ENCODE results near the gene KAT2A.

Gene KAT2A

GRCh38 chr17:42135664-42136653, 14.8 kb upstream of the KAT2A start:
- peak; percentile 92 for DNase-seq (ENCODE audit: low spot score)

- DNase-seq (ENCODE audit: low spot score): no peak
Measured at GRCh38 chr17:42135151-42135550, 14.0 kb upstream of the KAT2A start.

GRCh38 chr17:42133461-42134041, 12.4 kb upstream of the KAT2A start:
- DNase-seq (ENCODE audit: low spot score): no peak

DNA sequence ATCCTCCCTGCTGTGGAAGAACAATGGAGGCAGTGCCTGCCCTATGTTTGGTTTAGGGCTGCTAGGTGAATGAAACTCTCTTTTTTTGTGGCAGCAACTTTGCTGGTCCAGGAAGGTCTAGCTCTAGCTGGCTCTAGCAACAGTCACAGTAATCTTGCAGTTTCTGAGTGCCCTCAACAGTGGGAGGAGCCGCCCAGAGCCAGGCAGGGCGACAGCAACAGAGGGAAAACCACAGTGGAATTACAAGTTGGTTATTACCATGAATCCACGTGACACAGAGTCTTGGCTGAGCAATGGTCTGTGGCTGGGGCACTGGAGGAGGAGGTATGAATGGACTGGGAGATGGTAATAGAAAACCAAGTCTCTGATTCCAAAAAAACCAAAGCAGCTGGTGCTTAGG, 11.8 kb upstream of the KAT2A start:
- DNase-seq (ENCODE audit: low spot score): no peak

DNA sequence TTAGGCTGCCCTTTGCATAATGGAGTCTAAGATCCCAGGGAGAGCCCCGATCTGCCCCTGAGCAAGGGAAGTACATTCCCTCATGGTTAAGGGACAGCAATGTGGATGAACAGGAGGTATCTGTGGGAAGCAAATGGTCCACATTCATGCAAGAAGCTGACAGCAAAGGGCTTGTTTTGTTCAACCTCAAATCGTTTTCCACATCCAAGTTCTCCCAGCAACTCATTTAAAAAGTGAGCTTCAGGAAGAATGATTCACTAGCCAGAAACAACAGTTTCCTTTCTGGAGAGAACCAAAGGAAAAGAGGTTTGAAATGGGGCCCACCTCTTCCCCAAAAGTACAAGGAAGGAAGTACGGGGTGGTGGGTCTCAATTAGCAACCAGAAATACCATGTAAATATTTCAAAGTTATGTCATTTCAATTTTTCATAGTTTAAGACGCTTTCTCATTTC, 10.8 kb upstream of the KAT2A start:
- peak; percentile 78 for DNase-seq (ENCODE audit: low spot score)

DNA sequence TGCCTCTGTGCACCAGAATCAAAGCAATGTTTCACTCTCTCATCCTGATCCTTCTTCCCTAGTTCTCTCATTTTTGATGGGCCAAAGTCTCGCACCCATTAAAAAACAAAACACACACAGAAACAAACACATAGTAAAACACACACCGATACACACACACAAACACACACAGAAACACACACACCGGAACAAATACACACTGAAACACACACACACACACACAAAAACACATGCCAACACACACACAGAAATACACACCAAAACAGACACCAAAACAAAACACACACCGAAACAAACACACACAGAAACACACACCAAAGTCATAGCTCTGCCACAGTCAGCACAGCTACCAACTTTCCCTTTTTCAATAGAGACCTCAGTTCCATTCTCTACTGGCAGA, 10.1 kb upstream of the KAT2A start:
- DNase-seq (ENCODE audit: low spot score): no peak

GRCh38 chr17:42130310-42130936, 9.3 kb upstream of the KAT2A start:
- no peak for DNase-seq (ENCODE audit: low spot score)

GRCh38 chr17:42129109-42129837, 8.1 kb upstream of the KAT2A start:
- DNase-seq (ENCODE audit: low spot score): no peak

DNA sequence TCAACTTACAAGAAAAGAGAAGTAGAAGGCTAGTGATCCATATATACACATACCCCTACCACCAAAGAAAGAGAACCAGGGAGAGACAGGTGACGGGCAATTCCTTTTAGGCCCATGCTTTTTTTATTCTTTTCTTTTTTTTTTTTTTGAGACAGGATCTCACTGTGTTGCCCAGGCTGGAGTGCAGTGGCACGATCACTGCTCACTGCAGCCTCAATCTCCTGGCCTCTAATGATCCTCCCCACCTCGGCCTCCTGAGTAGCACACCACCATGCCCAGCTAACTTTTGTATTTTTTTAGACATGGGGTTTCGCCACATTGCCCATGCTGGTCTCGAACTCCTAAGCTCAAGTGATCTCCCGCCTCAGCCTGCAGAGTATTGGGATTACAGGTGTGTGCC, 6.2 kb upstream of the KAT2A start:
- no peak for DNase-seq (ENCODE audit: low spot score)

DNA sequence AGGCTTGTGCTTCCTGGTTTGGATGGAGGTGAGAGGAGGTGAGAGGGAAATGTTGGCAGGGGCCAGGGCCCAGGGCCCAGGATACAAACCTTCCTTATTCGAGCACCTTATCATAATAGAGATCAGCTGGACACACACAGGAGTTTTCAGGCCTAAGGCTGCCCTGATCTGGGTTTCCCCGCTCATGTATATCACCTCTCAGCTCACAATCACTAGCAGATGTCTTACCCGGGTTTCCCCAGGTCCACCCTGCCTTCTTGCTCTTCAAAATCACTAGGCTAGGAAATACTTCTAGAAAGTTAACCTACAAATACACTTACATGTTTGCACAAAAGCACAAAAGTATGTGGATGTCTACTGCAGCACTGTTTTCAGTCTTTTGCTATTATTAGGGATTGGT, 5.7 kb upstream of the KAT2A start:
- no peak for DNase-seq (ENCODE audit: low spot score)

DNA sequence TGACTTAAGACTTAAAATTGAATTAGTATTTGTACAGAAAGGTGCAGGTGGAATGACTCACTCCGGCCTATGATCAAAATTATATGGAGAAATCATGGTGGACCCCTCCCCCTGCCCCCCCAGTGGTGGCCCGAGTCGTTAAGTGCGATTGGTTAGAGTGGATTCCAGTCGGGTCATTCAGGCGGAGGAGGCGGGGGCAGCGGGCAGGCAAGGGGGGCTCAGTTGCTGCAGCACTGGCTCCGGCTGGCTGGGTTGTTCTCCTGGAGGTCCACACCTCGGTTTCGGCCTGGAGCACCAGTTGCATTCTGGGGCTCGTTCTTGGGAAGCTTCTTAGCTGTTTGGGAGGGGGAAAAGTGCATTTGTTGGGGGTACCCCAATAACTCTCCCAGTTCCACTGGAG, 4.4 kb upstream of the KAT2A start:
- DNase-seq (ENCODE audit: low spot score): no peak

GRCh38 chr17:42124256-42124655, 3.1 kb upstream of the KAT2A start:
- no peak for DNase-seq (ENCODE audit: low spot score)

- no peak for DNase-seq (ENCODE audit: low spot score)
Measured at GRCh38 chr17:42122371-42123303, 1.5 kb upstream of the KAT2A start, which contains the start of gene HSPB9. Gene HSPB9 (plus strand): TSS chr17:42122804. CDS start chr17:42122851, 47 bp downstream.

- no peak for DNase-seq (ENCODE audit: low spot score)
Measured at GRCh38 chr17:42120161-42120769, 902 bp downstream of the KAT2A start.

DNA sequence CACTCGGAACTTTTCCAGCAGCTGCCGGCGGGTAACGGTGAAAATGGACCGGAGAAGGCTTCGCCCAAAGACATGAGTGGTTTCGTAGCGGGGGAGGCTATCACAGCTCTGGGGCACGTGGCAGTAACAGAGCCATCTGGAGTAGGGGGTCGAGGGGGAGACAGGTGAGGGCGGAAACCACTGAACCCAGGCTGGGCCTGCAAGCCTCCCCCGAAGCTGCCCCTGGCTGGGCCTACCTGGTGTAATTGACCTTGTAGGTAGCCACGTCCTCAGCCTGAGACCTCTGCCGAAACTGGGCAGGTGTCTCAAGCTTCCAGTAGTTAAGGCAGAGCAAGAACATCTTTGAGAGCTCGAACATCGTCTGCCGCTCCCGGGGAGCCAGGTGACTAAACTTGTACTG, 1.9 kb downstream of the KAT2A start:
- no peak for DNase-seq (ENCODE audit: low spot score)

DNA sequence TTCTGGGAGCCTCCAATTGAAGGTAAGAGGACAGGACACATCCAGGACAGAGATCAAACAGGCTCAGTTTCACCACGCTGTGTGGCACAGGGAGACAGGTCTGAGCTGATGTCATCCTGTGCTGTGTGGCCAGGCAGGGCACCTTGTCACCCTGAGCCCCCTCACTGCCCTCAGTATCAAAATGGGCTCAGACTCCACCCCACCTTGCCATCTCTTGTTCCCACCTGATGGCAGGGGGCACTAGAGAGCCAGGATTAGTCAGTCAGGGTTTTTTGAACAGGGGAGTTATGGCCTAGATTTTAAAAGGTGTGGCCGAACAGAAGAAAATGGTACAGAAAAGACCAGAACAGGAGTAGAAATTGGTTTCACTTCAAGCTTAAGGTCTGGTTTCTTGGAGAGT, 2.6 kb downstream of the KAT2A start:
- DNase-seq (ENCODE audit: low spot score): no peak

DNA sequence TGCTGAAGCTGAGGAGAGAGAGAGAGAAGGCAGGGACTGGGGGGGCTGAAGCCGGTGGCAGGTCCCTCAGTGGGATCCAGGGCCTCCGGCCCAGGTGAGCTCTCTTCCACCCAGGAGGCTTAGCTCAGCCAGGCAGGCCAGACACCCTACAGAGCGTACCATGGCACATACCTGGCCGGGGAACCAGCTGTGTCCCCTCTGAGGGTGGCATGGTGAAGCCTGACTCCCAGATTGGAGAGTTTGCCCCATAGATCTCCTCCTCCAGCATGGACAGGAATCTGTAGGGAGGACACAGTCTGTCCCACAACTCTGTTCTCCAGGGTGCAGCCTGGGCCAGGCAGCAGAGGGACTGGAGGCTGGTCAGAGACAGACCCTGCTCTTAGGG, 3.0 kb downstream of the KAT2A start:
- DNase-seq (ENCODE audit: low spot score): no peak

- DNase-seq (ENCODE audit: low spot score): no peak
Measured at GRCh38 chr17:42117397-42118125, 3.6 kb downstream of the KAT2A start.

DNA sequence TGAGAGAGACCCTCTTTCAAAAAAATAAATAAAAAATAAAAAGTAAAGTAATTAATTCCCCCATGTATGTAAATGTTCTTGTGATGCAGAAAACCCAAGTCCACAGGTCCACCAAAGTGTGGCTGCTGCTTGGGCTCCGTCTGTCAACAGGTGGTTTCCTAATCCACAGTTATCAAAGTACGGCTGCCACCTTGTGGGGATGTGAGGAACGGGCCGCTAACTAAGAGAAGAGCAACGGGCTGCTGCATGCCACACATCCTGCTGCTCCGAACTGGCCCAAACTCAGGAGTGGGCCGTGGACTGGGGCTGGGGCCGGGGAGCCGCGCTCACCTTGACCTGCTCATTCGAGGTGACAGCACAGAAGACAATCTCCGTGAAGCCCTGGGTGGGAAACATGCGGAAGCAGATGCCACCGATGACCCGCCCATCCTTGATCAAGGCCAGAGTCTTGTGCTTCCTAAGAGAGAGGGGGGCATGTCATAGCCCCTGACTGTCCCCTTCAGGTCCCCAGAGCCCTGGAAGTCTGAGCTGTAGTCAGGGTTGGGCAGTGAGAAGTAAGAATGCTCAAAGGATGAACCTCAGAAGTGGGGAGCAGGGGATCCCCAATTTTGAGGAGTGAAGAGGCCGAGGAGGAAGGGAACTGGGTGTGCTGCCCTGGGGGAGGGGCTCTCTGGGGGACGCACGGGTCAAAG, 4.3 kb downstream of the KAT2A start:
- peak; percentile 69 for DNase-seq (ENCODE audit: low spot score)

Measured in kidney capillary endothelial cell (primary cell).